ENCODE data around the gene HELZ2. TPM values are rescaled to one million over a fixed set of nuclear protein-coding genes. Genes with fewer than 3 reads are reported as not detected.

The HELZ2 gene
- total RNA-seq, 2 experiments from 2014 or later = 118 to 128 TPM

GRCh38 chr20:63591786-63592355 is 17.8 kb upstream of the HELZ2 start:
- Mint-ChIP-seq H3K4me1 (peaks cover 6% of the 10 kb centered on the region), H3K4me3 (no peak overlapping the region), H3K27me3 (no peaks in the 10 kb centered on the region), H3K36me3 (peaks cover 18% of the 10 kb centered on the region), H3K9me3 (no peaks in the 10 kb centered on the region), H3K27ac (no peak overlapping the region)
- POLR2A ChIA-PET = no interaction called here
- ATAC-seq (ENCODE audit: low read depth) = no peak
- DNase-seq = no peak

DNA sequence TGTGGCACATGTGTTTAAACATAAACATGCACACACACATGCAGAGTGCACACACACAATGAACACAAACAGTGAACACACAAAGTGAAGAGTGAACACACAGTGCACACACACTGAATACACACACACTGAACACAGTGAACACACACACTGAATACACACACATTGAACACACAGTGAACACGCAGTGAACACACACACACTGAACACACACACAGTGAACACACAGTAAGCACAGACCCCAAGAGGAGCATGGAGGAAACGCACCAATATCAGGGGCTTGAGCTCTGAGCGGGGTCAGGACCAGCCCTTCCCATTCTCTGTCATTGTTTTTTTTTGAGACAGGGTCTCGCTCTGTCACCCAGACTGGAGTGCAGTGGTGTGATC is 17.1 kb upstream of the HELZ2 start:
- H3K27ac Mint-ChIP-seq = no peak overlapping the region
- H3K36me3 Mint-ChIP-seq = peaks cover 18% of the 10 kb centered on the region
- no peak for DNase-seq
- ATAC-seq (ENCODE audit: low read depth) = no peak
- peaks cover 6% of the 10 kb centered on the region for H3K4me1 Mint-ChIP-seq
- H3K4me3 Mint-ChIP-seq = no peak overlapping the region
- no peaks in the 10 kb centered on the region for H3K9me3 Mint-ChIP-seq
- H3K27me3 Mint-ChIP-seq = no peaks in the 10 kb centered on the region
- POLR2A ChIA-PET = no interaction called here

GRCh38 chr20:63590218-63591146 is 16.4 kb upstream of the HELZ2 start:
- Mint-ChIP-seq H3K9me3 (no peaks in the 10 kb centered on the region), H3K4me1 (peaks cover 6% of the 10 kb centered on the region), H3K36me3 (peaks cover 17% of the 10 kb centered on the region), H3K27me3 (no peaks in the 10 kb centered on the region), H3K4me3 (no peak overlapping the region), H3K27ac (no peak overlapping the region)
- no peak for ATAC-seq (ENCODE audit: low read depth)
- no peak for DNase-seq
- POLR2A ChIA-PET = no interaction called here

- H3K27me3 Mint-ChIP-seq = no peaks in the 10 kb centered on the region
- peaks cover 11% of the 10 kb centered on the region for H3K36me3 Mint-ChIP-seq
- no peak overlapping the region for H3K27ac Mint-ChIP-seq
- H3K4me3 Mint-ChIP-seq = no peak overlapping the region
- H3K9me3 Mint-ChIP-seq = no peaks in the 10 kb centered on the region
- POLR2A ChIA-PET = no interaction called here
- peaks cover 6% of the 10 kb centered on the region for H3K4me1 Mint-ChIP-seq
- DNase-seq (no peak), ATAC-seq (ENCODE audit: low read depth) (no peak)
Measured at GRCh38 chr20:63589261-63590217, 15.5 kb upstream of the HELZ2 start.

- H3K27ac Mint-ChIP-seq = no peak overlapping the region
- peaks cover 11% of the 10 kb centered on the region for H3K36me3 Mint-ChIP-seq
- ATAC-seq (ENCODE audit: low read depth) (no peak), DNase-seq (no peak)
- H3K9me3 Mint-ChIP-seq = no peaks in the 10 kb centered on the region
- POLR2A ChIA-PET = interaction anchor here (1.0 kb wide), 1 partner anchor 68 kb away, joined by 3 read pairs; no protein-coding TSS in a partner anchor
- peaks cover 6% of the 10 kb centered on the region for H3K4me1 Mint-ChIP-seq
- H3K27me3 Mint-ChIP-seq = no peaks in the 10 kb centered on the region
- H3K4me3 Mint-ChIP-seq = no peak overlapping the region
Measured at GRCh38 chr20:63588641-63589041, 14.6 kb upstream of the HELZ2 start.

DNA sequence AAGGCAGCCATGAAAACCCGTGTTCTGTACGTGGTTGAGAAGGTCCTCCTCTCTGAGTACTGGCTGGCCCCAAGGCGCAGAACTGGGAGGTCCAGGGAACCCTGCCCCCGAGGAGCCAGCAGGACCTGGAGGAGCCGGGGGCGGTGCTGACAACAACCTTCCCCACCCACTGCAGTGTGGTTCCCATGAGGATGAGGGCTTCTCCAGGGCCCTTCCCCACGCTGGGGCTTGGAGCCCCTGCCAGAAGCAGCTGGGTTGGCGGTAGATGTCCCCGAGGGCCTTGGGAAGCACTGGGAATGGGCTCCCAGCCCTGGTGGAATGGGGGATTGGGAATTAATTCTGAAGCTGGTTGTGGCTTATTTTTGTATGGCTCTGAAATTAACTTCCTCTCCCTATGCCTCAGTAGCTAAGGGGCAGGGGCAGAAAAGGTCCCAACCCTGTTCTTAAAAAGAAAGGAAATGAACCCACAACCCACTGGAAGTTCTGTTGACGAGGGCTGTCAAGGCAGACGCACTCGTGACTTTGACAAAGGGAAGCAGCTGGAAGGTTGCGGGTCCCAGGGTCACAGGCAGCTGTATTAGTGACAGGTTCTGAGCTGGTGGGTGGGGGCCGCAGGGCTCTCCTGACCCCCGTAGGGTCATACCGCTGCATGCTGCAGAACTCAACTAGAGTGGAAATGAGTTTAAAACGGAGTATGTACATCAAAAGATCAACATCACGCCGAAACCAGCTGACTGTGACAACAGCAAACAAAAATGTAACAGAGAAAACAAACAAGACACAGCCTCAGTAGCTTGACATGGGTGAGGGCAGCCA is 13.9 kb upstream of the HELZ2 start:
- DNase-seq (no peak), ATAC-seq (ENCODE audit: low read depth) (no peak)
- H3K9me3 Mint-ChIP-seq = no peaks in the 10 kb centered on the region
- no peak overlapping the region for H3K27ac Mint-ChIP-seq
- peaks cover 11% of the 10 kb centered on the region for H3K36me3 Mint-ChIP-seq
- peaks cover 6% of the 10 kb centered on the region for H3K4me1 Mint-ChIP-seq
- H3K4me3 Mint-ChIP-seq = no peak overlapping the region
- peaks cover 4% of the 10 kb centered on the region for H3K27me3 Mint-ChIP-seq
- POLR2A ChIA-PET = interaction anchor here (1.0 to 1.2 kb wide), 2 partner anchors 14 to 67 kb away, joined by 3 to 5 read pairs; partner anchors contain the start of gene HELZ2

DNA sequence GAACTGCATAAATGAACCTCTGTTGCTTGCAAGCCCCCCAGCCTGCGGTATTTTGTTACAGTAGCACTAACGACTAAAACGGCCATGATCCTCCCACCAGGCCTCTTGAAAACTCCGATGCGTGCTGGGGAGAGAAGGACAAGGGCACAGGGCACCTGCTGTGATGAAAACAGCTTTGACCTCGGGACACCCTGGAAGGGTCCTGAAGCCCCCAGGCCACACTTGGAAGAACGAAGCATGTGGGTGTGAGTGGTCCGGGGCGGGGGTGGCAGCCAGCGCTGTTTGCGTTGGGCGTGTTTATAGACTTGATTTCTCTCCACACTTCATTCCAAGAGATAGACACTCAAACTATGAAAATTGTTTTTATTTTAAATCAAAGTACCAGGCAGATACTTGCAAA is 13.2 kb upstream of the HELZ2 start:
- ATAC-seq (ENCODE audit: low read depth) (no peak), DNase-seq (no peak)
- Mint-ChIP-seq H3K4me1 (peaks cover 6% of the 10 kb centered on the region), H3K9me3 (no peaks in the 10 kb centered on the region), H3K36me3 (peaks cover 11% of the 10 kb centered on the region), H3K27ac (no peak overlapping the region), H3K27me3 (peaks cover 4% of the 10 kb centered on the region), H3K4me3 (no peak overlapping the region)
- POLR2A ChIA-PET = interaction anchor here (1.2 kb wide), 1 partner anchor 13 kb away, joined by 5 read pairs; the partner anchor contains the start of gene HELZ2

DNA sequence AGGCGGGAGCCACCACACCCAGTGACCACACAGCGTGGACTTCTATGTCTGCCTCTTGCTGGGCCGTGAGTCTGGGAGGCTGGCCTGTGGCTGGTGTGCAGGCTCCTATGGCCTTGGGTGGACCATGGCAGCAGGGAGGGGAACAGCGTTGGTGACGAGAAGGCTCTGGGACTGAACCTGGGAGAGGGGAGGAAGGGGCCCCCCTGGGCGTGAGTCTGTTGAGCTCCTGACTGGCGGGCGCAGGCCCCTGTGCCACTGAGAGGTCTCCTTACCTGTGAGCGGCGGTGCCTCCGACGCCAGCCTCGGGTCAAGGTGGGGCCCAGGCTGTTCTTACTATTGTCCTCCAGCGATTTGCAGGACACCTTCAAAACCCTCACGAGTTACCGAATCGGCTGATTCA is 12.8 kb upstream of the HELZ2 start:
- no peak for ATAC-seq (ENCODE audit: low read depth)
- POLR2A ChIA-PET = no interaction called here
- peaks cover 11% of the 10 kb centered on the region for H3K36me3 Mint-ChIP-seq
- H3K4me1 Mint-ChIP-seq = peaks cover 6% of the 10 kb centered on the region
- H3K27me3 Mint-ChIP-seq = peaks cover 4% of the 10 kb centered on the region
- no peak overlapping the region for H3K27ac Mint-ChIP-seq
- H3K4me3 Mint-ChIP-seq = no peak overlapping the region
- no peaks in the 10 kb centered on the region for H3K9me3 Mint-ChIP-seq
- no peak for DNase-seq

GRCh38 chr20:63585616-63586565 is 11.9 kb upstream of the HELZ2 start:
- peaks cover 5% of the 10 kb centered on the region for H3K27me3 Mint-ChIP-seq
- H3K36me3 Mint-ChIP-seq = peaks cover 7% of the 10 kb centered on the region
- H3K4me3 Mint-ChIP-seq = no peak overlapping the region
- ATAC-seq (ENCODE audit: low read depth) (no peak), DNase-seq (no peak)
- POLR2A ChIA-PET = interaction anchor here (0.9 kb wide), 1 partner anchor 72 kb away, joined by 3 read pairs; the partner anchor contains the start of gene RTEL1
- H3K4me1 Mint-ChIP-seq = peaks cover 5% of the 10 kb centered on the region
- H3K9me3 Mint-ChIP-seq = no peaks in the 10 kb centered on the region
- H3K27ac Mint-ChIP-seq = no peak overlapping the region

- peaks cover 15% of the 10 kb centered on the region for H3K27me3 Mint-ChIP-seq
- POLR2A ChIA-PET = interaction anchor here (1.6 kb wide), 1 partner anchor 43 kb away, joined by 3 read pairs; no protein-coding TSS in a partner anchor
- H3K9me3 Mint-ChIP-seq = no peaks in the 10 kb centered on the region
- no peak for ATAC-seq (ENCODE audit: low read depth)
- DNase-seq = no peak
- no peak overlapping the region for H3K4me3 Mint-ChIP-seq
- no peaks in the 10 kb centered on the region for H3K4me1 Mint-ChIP-seq
- H3K27ac Mint-ChIP-seq = no peak overlapping the region
- no peaks in the 10 kb centered on the region for H3K36me3 Mint-ChIP-seq
Measured at GRCh38 chr20:63582382-63583063, 8.5 kb upstream of the HELZ2 start.

DNA sequence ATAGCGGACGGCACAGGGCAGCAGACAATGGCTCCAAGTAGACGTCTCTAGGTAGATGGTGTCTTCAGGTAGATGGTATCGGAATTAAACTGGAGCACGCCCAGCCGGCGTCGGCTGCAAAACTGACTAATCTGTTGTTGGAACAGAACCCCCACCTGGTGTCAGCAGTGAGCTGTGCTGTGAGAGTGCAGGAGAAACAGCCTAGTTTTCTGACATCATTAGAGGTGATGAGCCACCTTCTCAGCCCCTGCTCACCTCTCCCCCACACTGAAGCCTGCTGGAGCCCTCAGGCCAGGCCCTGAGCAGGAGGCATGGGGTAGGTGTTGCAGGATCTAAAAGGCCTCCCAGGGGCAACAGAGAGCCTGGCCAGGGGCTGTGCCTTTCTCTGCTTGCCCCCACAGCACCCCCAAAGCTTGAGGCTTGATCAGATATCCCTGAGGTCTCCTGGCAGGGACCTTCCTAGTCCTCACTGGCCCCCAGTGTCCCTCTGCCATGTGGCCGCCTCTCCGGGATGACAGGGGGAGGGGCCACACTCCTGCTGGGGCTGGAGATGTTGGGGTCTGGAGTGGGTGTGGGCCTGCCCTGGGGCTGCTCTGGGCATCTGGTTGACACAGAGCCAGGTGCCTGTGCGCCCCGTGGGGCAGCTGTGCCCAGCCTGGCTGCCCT is 6.9 kb upstream of the HELZ2 start:
- H3K27ac Mint-ChIP-seq = no peak overlapping the region

More for the DNA sequence above, 6.9 kb upstream of the HELZ2 start:
- POLR2A ChIA-PET = interaction anchor here (0.6 to 1.4 kb wide), 2 partner anchors 12 to 60 kb away, joined by 3 read pairs; no protein-coding TSS in a partner anchor
- no peaks in the 10 kb centered on the region for H3K36me3 Mint-ChIP-seq
- DNase-seq = no peak
- H3K4me1 Mint-ChIP-seq = no peaks in the 10 kb centered on the region
- no peaks in the 10 kb centered on the region for H3K9me3 Mint-ChIP-seq
- no peak overlapping the region for H3K4me3 Mint-ChIP-seq
- H3K27me3 Mint-ChIP-seq = peaks cover 27% of the 10 kb centered on the region
- peak; percentile 87 for ATAC-seq (ENCODE audit: low read depth)
